ENCODE data around the gene RIC8B. TPM values are rescaled to one million over a fixed set of nuclear protein-coding genes. Genes with fewer than 3 reads are reported as not detected.

The RIC8B gene
- total and polyA plus RNA-seq, 2 of the 13 experiments (the other 11 are each of a cell fraction or from before 2014, with no cell fraction given) = 5.1 to 7.5 TPM

GRCh38 chr12:106801167-106801708, 26.8 kb downstream of the RIC8B start (continued):
- TF ChIP-seq ZNF580 (CRISPR knock-in tag; IDR thresholded peaks at IDR 0.05; ENCODE audit: borderline replicate concordance, low read depth) (no peak), GFI1 (CRISPR knock-in tag; IDR thresholded peaks at IDR 0.05; ENCODE audit: borderline replicate concordance) (no peak), ZNF550 (CRISPR knock-in tag; IDR thresholded peaks at IDR 0.05; ENCODE audit: borderline replicate concordance) (no peak), PRDM15 (CRISPR knock-in tag; IDR thresholded peaks at IDR 0.05) (no peak), GABPA (IDR thresholded peaks at IDR 0.05; ENCODE audit: low read depth, low read length) (no peak), GABPA (CRISPR knock-in tag; IDR thresholded peaks at IDR 0.05; ENCODE audit: low read depth) (no peak)

- peaks cover 2 to 5% of the 10 kb centered on the region in 2 experiments; a peak in 1 of 5 replicates for H3K36me3 ChIP-seq (replicated peaks in 1 of 2; ENCODE audit: control insufficient read depth in 1 of 2, insufficient read depth in 2 of 2, low read length in 2 of 2)
- in situ Hi-C loops (cut with HindIII; ENCODE audit: extremely low pct_ligation_motif_present, low pct_unique_long_range_greater_than_20kb) (no loop called here), intact Hi-C loops (cut with micrococcal nuclease; ENCODE audit: unreplicated experiment) (no loop called here)
- H3K27ac ChIP-seq (ENCODE audit: extremely low read length, insufficient read depth, low read length) = no peak overlapping the region
- no peak overlapping the region for H2AFZ ChIP-seq (ENCODE audit: low read length)
- H3K27me3 ChIP-seq (ENCODE audit: control insufficient read depth in 1 of 2, insufficient read depth in 2 of 2, low read length in 2 of 2) = no peaks in the 10 kb centered on the region
- no peak overlapping the region for H3K4me2 ChIP-seq (ENCODE audit: low read depth, low read length)
- ChIA-PET POLR2A (no interaction called here), CTCF (ENCODE audit: low intra/inter-chr PET ratio, low total read pairs) (no interaction called here)
- no peaks in the 10 kb centered on the region for H3K79me2 ChIP-seq (ENCODE audit: insufficient read depth, low read length)
- ATAC-seq (no peak), FAIRE-seq (no peak), DNase-seq (ENCODE audit: low spot score) (no peak)
- no peaks in the 10 kb centered on the region for H3K9me3 ChIP-seq (ENCODE audit: low read length)
- no peaks in the 10 kb centered on the region for H3K4me1 ChIP-seq (ENCODE audit: insufficient read depth, low read length)
- H3K4me3 ChIP-seq (replicated peaks in 1 of 3; ENCODE audit: insufficient read depth in 1 of 3, low read depth in 2 of 3, low read length in 3 of 3) = no peak overlapping the region
- 96% methylated on average over 4 of the region's 4 CpGs for WGBS (ENCODE audit: low lambda C conversion rate)
- BruUV-seq (replicated peaks) = no TSS peak
- no peaks in the 10 kb centered on the region for H4K20me1 ChIP-seq (ENCODE audit: insufficient read depth, low read length)
- H3K9ac ChIP-seq (ENCODE audit: insufficient read depth, low read depth, low read length) = no peak overlapping the region
- TF ChIP-seq CEBPB (IDR thresholded peaks at IDR 0.05; ENCODE audit: borderline replicate concordance, low read depth, low read length) = no peak
- no peak for TF ChIP-seq ZZZ3 (CRISPR knock-in tag; IDR thresholded peaks at IDR 0.05; ENCODE audit: borderline replicate concordance)
- no peak for TF ChIP-seq ZNF775 (CRISPR knock-in tag; IDR thresholded peaks at IDR 0.05; ENCODE audit: borderline replicate concordance)
- no peak for TF ChIP-seq MAZ (IDR thresholded peaks at IDR 0.05; ENCODE audit: borderline replicate concordance, low read depth, low read length)
- TF ChIP-seq MAZ (CRISPR knock-in tag; IDR thresholded peaks at IDR 0.05; ENCODE audit: low read depth) = no peak
- no peak for TF ChIP-seq CSRNP2 (CRISPR knock-in tag; conservative IDR thresholded peaks at IDR 0.05; ENCODE audit: low read depth)
- TF ChIP-seq ZMYM2 (CRISPR knock-in tag; IDR thresholded peaks at IDR 0.05) = no peak
- TF ChIP-seq THAP9 (CRISPR knock-in tag; IDR thresholded peaks at IDR 0.05; ENCODE audit: borderline replicate concordance) = no peak
Measured at GRCh38 chr12:106801830-106802533, 27.5 kb downstream of the RIC8B start.

Measured in HepG2 (cell line).